BLaER1 treated with 17β-estradiol and CSF1 and Interleukin-3, amounts not matched to agents 10 nM and 100 nM (cell line): ENCODE results near the gene HES5.
A peak's percentile ranks its signal among the peaks of the same experiment; 100 is the strongest.

Source experiments
- H3K27ac ChIP-seq, 11 experiments: shearing (Covaris generic); formaldehyde crosslinking; 2 replicates each; pipeline ENCODE4 v1.8.1; 2022
- H3K27me3 ChIP-seq, 11 experiments: shearing (Covaris generic); formaldehyde crosslinking; 2 replicates each; pipeline ENCODE4 v1.8.1; 2022
- H3K36me3 ChIP-seq, 11 experiments: shearing (Covaris generic); formaldehyde crosslinking; 2 replicates each; pipeline ENCODE4 v1.8.1; 2022
- H3K4me1 ChIP-seq, 10 experiments: shearing (Covaris generic); formaldehyde crosslinking; 2 replicates each; pipeline ENCODE4 v1.8.1; 2022
- H3K4me2 ChIP-seq, 11 experiments: shearing (Covaris generic); formaldehyde crosslinking; 2 replicates each; pipeline ENCODE4 v1.8.1; 2022
- H3K4me3 ChIP-seq, 10 experiments: shearing (Covaris generic); formaldehyde crosslinking; 2 replicates each; pipeline ENCODE4 v1.8.1; 2022
- H3K9ac ChIP-seq, 11 experiments: shearing (Covaris generic); formaldehyde crosslinking; 2 replicates each; pipeline ENCODE4 v1.8.1; 2022
- H3K9me3 ChIP-seq, 11 experiments: shearing (Covaris generic); formaldehyde crosslinking; replicated peaks in 1 of 11; 2 replicates each; pipeline ENCODE4 v1.8.1; 2022
- H4K20me1 ChIP-seq, 11 experiments: shearing (Covaris generic); formaldehyde crosslinking; 2 replicates each; pipeline ENCODE4 v1.8.1; 2022
- Cebpa-rat ChIP-seq, 11 experiments: shearing (Covaris generic); IDR thresholded peaks; 2 replicates each; pipeline ENCODE4 v1.8.1; 2022

Gene HES5

DNA sequence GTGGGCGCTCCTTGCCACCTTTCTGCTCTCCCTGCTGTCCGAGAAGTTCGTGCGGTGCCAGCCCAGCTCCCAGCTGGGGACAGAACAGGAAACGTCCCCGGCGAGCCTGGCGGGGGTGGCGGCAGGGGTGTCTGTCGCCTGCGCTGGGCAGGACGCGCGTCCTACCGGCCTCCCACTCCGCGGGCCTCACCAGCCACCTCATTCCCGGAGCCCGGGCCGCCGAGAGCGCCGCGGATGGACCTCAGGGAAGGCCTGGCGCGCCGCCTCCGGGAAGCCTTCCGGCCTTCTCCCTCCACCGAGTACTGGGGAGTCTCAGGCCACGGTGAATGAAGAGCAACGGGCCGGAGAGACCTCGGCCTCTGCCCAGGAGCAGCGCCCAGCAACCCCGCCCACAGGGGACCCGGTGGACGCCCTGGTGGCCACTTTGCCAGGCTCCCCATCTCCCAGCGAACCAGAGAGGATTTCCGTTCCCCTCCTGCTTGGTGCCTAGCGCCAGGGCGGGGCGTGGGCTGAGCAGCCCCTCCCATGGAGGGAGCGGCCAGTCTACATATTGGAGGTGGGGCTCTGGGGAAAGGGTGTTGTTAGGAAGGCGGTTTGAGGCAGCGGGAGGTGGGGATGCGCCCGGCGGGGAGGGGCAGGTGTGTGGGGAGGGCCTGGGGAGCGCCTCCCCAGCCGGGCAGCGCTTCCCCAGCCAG is 16.6 kb upstream of the HES5 start:
- TF ChIP-seq Cebpa-rat (IDR thresholded peaks at IDR 0.05) = no peak
- peak overlapping the region; percentile 65 to 95 (median 90) for H3K27ac ChIP-seq
- H3K27me3 ChIP-seq = peaks cover 0 to 5% (median 0%) of the 10 kb centered on the region in 11 experiments; a peak in 4 of 22 replicates
- H3K4me2 ChIP-seq = peak overlapping the region; percentile 93 to 100 (median 98)
- H3K9ac ChIP-seq = peak overlapping the region; percentile 76 to 86 (median 82)
- peaks cover 53 to 98% (median 93%) of the 10 kb centered on the region in 10 experiments for H3K4me1 ChIP-seq
- H3K36me3 ChIP-seq = no peaks in the 10 kb centered on the region
- peak overlapping the region; percentile 52 to 78 (median 64) for H3K4me3 ChIP-seq
- no peaks in the 10 kb centered on the region for H3K9me3 ChIP-seq
- H4K20me1 ChIP-seq = peaks cover 0 to 42% (median 4%) of the 10 kb centered on the region in 11 experiments; a peak in 6 of 22 replicates

DNA sequence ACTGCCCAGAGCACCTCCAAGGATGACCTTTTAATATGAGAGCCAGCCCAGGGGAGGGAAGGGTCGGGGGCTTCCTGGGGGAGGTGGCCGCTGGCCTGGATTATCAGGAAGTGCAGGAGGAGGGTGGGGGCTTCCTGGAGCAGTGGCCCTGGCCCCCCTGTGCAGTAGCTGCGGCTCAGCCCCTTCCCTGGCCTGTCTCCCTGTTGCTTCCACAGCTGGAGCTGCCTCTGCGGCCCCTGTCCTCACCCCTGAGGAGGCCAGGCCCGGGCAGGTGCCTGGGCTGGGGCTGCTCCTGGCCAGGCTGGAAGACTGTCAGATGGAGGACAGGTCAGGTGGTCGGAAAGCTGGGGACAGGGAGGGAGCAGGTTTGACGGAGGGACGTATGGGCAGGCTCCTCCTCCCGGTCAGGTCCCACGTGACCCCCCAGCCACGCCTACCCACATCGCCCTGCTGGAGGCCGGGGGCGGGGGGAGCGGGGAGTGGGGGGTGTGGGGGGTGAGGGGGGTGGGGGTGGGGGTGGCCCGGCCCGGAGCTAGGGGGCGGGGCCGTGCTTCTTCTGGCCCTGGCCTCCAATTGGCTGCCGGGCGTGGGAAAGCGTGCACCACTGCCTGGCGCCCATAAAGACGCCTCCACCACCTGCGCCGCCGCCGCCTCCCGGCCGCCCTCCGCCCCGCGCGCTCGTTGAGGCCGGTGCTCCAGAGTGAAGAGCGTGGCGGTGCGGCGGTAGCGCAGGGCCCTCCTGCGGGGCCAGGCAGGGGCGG is 15.9 kb upstream of the HES5 start:
- H3K4me3 ChIP-seq = peak overlapping the region; percentile 52 to 78 (median 64)
- H3K9me3 ChIP-seq = no peaks in the 10 kb centered on the region
- H3K4me1 ChIP-seq = peaks cover 46 to 98% (median 87%) of the 10 kb centered on the region in 10 experiments
- H3K36me3 ChIP-seq = no peaks in the 10 kb centered on the region
- H3K27me3 ChIP-seq = peaks cover 0 to 12% (median 0%) of the 10 kb centered on the region in 11 experiments; a peak in 11 of 22 replicates
- peak overlapping the region; percentile 76 to 86 (median 82) for H3K9ac ChIP-seq
- H3K27ac ChIP-seq = peak overlapping the region; percentile 65 to 95 (median 90)
- H3K4me2 ChIP-seq = peak overlapping the region; percentile 93 to 100 (median 98)
- peaks cover 0 to 43% (median 4%) of the 10 kb centered on the region in 11 experiments; a peak in 6 of 22 replicates for H4K20me1 ChIP-seq
- TF ChIP-seq Cebpa-rat (IDR thresholded peaks at IDR 0.05) = no peak

DNA sequence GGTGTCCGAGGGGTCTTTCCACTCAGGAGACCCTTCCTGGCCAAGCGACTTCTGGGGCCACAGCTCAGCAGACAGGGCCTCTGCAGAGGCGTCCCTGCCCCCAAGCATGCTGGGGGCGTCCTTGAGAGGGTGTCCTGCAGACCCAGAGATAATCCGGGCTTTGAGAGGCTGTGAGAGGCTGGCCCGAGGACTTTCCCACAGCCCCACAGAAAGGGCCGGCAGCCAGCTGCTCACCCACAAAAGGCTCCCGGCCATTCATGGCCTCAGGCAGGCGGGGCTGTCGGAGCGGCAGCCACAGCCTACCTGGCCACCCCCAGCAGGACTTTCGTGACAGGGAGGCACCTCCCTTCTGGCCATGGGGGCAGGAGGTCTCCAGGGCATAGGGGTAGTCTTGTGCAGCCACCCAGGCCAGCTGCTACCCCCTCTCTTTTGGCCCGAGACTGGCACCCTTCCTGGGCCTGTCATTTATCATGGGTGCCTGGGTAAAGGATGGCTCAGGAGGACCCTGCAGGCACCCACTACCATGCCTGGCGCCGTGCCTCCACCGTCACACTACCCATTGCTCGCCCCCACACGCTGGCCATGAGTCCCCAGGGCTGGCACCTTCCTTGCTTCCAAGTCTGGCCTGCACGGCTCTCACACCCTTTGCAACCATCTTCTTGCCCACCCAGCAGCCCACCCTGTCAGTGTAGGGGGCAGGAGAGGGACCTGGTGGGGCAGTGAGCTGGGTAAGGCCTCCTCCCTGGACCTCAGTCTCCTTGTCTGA is 15.0 kb upstream of the HES5 start:
- Histone ChIP-seq H3K27me3 (peaks cover 0 to 20% (median 5%) of the 10 kb centered on the region in 11 experiments; a peak in 16 of 22 replicates), H3K9me3 (no peaks in the 10 kb centered on the region), H3K4me3 (no peak overlapping the region), H4K20me1 (peaks cover 0 to 47% (median 4%) of the 10 kb centered on the region in 11 experiments; a peak in 7 of 22 replicates), H3K36me3 (no peaks in the 10 kb centered on the region), H3K9ac (0 out of 22 replicates have a peak overlapping the region, but pooled peaks of 1 of the 11 experiments have one; percentile 23), H3K4me2 (peak overlapping the region; percentile 49 to 86 (median 76); a peak in 16 of 22 replicates), H3K4me1 (peaks cover 38 to 95% (median 83%) of the 10 kb centered on the region in 10 experiments), H3K27ac (peak overlapping the region in 1 of 11 experiments; percentile 18; a peak in 3 of 22 replicates)
- no peak for TF ChIP-seq Cebpa-rat (IDR thresholded peaks at IDR 0.05)

DNA sequence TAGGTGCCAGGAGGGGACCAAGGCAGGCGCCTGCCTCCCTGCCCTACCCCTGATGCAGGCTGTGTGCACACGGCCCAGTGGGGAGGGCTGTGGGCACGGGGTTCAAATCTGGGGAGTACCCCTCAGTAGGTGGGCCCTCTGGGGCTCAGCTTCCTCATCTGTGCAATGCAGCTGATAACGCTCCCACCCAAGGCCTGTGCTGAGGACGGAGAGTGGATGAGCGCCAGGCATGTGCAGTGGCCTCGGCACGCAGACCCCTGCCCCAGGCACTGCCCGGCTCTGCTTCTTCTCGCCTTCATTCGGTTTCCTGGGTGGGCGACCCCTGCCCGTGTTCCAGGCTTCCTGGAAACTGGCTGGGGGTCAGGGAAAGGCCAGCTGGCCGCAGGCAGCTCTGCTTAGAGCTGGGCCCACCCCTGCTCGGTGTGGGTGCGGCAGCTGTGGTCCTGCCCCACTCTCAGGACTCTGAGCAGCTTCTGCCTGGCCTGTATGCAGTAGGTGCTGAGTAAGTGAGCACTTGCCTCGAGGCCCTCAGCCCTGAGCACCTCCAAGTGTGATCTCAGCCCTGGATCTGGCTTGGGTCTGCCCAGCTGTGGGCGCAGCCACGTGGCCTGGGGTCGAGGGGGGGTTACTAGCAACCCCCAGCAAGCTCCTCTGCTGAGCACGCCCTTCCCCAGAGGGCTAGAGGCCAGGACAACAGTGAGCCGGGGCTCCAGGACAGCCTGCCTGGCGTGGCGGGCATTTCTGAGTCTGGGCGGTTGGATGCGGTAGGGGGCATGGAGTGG is 14.2 kb upstream of the HES5 start:
- peak overlapping the region in 3 of 11 experiments; percentile 35 to 48 (median 37); a peak in 5 of 22 replicates for H3K9ac ChIP-seq
- H3K4me3 ChIP-seq = no peak overlapping the region
- no peaks in the 10 kb centered on the region for H3K9me3 ChIP-seq
- H3K27me3 ChIP-seq = peaks cover 0 to 25% (median 7%) of the 10 kb centered on the region in 11 experiments; a peak in 16 of 22 replicates
- no peak for TF ChIP-seq Cebpa-rat (IDR thresholded peaks at IDR 0.05)
- peak overlapping the region; percentile 47 to 86 (median 70) for H3K4me2 ChIP-seq
- H3K36me3 ChIP-seq = no peaks in the 10 kb centered on the region
- peaks cover 30 to 89% (median 77%) of the 10 kb centered on the region in 10 experiments for H3K4me1 ChIP-seq
- peak overlapping the region in 1 of 11 experiments; percentile 18; a peak in 3 of 22 replicates for H3K27ac ChIP-seq
- peaks cover 0 to 51% (median 4%) of the 10 kb centered on the region in 11 experiments; a peak in 7 of 22 replicates for H4K20me1 ChIP-seq

DNA sequence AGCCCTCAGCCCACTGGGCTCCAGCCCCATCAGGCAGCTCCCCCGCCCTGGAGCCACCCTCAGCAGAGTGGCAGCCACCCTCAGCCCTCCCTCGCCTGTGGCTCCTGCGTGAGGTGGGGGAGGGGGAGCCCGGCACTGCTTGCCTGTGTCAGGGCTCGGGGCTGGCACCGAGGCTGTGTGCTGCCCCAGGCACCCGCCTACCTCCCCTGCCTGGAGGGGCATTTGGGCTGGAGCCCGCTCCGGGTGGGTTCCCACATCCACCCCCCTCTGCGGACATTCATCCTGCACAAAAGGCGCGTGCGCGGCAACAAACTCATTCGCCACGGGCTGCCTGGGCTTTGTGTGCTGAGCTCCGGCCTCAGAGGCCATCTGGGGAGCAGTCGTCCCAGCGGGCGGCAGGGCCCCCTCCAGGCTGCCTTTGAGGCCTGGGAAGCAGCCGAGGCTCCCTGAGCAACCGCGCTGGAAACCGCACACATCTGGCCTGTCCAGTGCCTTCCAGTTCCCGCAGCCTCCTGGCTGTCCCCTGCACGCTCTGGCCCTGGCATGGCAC is 13.6 kb upstream of the HES5 start:
- H3K4me3 ChIP-seq = 0 out of 20 replicates have a peak overlapping the region, but pooled peaks of 1 of the 10 experiments have one; percentile 15
- peaks cover 25 to 82% (median 71%) of the 10 kb centered on the region in 10 experiments for H3K4me1 ChIP-seq
- H3K36me3 ChIP-seq = no peaks in the 10 kb centered on the region
- H3K4me2 ChIP-seq = peak overlapping the region; percentile 47 to 86 (median 70)
- peaks cover 0 to 52% (median 4%) of the 10 kb centered on the region in 11 experiments; a peak in 7 of 22 replicates for H4K20me1 ChIP-seq
- no peaks in the 10 kb centered on the region for H3K9me3 ChIP-seq
- H3K27me3 ChIP-seq = peaks cover 0 to 25% (median 7%) of the 10 kb centered on the region in 11 experiments; a peak in 16 of 22 replicates
- no peak for TF ChIP-seq Cebpa-rat (IDR thresholded peaks at IDR 0.05)
- H3K9ac ChIP-seq = peak overlapping the region in 7 of 11 experiments; percentile 9 to 48 (median 35); a peak in 8 of 22 replicates
- peak overlapping the region in 1 of 11 experiments; percentile 9; a peak in 2 of 22 replicates for H3K27ac ChIP-seq

DNA sequence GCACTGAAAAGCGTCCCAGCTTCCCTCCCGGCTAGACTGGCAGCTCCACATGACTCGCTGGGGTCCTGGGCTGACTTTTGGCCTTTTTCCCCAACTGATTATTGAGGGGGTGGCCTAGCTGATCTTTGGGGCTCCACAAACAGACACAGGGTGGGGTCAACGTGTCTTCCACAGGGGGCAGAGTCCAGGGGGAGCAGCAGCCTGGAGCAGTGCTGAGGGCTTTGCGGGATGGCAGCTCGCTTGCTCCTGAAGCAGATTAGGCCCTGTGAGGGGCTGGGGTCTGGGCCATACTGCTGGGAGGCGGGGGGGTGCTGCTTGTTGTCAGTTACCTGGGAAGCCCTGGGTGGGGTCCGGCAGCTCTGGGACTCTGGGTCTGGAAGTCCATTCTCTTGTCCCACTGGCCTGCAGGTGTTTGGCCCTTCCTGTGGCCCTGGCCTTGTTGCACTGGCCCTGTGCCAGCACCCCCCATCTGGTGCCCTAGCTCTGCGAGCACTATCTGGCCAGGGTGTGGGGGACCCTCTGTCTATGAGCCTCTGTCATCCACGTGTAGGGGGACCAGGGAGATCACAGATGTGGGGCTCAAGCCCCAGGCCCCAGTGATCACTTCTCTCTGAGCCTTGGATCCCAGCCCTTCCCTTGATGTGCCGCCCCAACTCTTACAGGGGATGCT is 12.3 kb upstream of the HES5 start:
- H4K20me1 ChIP-seq = peaks cover 0 to 65% (median 5%) of the 10 kb centered on the region in 11 experiments; a peak in 10 of 22 replicates
- H3K27ac ChIP-seq = no peak overlapping the region
- peaks cover 0 to 25% (median 7%) of the 10 kb centered on the region in 11 experiments; a peak in 16 of 22 replicates for H3K27me3 ChIP-seq
- no peak for TF ChIP-seq Cebpa-rat (IDR thresholded peaks at IDR 0.05)
- peak overlapping the region in 2 of 11 experiments; percentile 37 to 48; a peak in 1 of 22 replicates for H3K9ac ChIP-seq
- H3K4me2 ChIP-seq = peak overlapping the region in 9 of 11 experiments; percentile 56 to 86 (median 76); a peak in 19 of 22 replicates
- H3K4me1 ChIP-seq = peaks cover 14 to 70% (median 59%) of the 10 kb centered on the region in 10 experiments
- H3K9me3 ChIP-seq = no peaks in the 10 kb centered on the region
- H3K4me3 ChIP-seq = no peak overlapping the region
- H3K36me3 ChIP-seq = no peaks in the 10 kb centered on the region
